ENCODE results near the gene DUOXA2. TPM values are rescaled to one million over a fixed set of nuclear protein-coding genes. Genes with fewer than 3 reads are reported as not detected.

Gene DUOXA2
- polyA plus RNA-seq, 1 experiment: not detected

DNA sequence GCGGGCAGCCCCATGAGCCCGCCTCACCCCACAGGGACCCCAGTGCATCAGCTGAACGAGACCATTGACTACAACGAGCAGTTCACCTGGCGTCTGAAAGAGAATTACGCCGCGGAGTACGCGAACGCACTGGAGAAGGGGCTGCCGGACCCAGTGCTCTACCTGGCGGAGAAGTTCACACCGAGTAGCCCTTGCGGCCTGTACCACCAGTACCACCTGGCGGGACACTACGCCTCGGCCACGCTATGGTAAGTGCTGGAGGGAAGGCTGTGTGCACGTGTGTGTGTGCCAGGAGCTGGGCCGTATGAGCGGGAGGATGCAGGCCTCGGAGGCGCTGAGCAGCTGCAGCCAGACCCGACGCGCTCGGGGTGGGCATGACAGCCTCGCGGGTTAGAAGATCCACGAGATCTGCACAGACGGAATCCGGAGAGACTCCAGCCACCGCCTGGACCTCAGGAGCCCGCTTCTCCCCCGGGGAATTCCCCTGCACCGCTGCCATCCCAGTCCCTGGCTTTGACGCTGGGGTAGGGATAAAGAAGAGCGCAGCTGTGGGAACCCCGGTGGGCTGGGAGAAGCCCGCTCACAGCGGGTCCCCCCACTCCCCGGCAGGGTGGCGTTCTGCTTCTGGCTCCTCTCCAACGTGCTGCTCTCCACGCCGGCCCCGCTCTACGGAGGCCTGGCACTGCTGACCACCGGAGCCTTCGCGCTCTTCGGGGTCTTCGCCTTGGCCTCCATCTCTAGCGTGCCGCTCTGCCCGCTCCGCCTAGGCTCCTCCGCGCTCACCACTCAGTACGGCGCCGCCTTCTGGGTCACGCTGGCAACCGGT is 2.6 kb downstream of the DUOXA2 start:
- TF ChIP-seq, protein P1, sequence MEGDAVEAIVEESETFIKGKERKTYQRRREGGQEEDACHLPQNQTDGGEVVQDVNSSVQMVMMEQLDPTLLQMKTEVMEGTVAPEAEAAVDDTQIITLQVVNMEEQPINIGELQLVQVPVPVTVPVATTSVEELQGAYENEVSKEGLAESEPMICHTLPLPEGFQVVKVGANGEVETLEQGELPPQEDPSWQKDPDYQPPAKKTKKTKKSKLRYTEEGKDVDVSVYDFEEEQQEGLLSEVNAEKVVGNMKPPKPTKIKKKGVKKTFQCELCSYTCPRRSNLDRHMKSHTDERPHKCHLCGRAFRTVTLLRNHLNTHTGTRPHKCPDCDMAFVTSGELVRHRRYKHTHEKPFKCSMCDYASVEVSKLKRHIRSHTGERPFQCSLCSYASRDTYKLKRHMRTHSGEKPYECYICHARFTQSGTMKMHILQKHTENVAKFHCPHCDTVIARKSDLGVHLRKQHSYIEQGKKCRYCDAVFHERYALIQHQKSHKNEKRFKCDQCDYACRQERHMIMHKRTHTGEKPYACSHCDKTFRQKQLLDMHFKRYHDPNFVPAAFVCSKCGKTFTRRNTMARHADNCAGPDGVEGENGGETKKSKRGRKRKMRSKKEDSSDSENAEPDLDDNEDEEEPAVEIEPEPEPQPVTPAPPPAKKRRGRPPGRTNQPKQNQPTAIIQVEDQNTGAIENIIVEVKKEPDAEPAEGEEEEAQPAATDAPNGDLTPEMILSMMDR (IDR thresholded peaks at IDR 0.05; ENCODE audit: insufficient read depth, low read depth, low read length): no peak
- DNase-seq (ENCODE audit: low read depth): no peak
- CTCF ChIA-PET: interaction anchor here (2.6 to 3.4 kb wide), 2 partner anchors 10 to 21 kb away, joined by 29 to 33 read pairs; no protein-coding TSS in a partner anchor
- POLR2A ChIA-PET: no interaction called here
- Histone ChIP-seq H3K4me3 (ENCODE audit: low read depth, low read length) (no peak overlapping the region), H3K36me3 (ENCODE audit: control insufficient read depth, insufficient read depth, low read length) (no peaks in the 10 kb centered on the region), H3K27me3 (ENCODE audit: control insufficient read depth, insufficient read depth, low read length) (peaks cover 52% of the 10 kb centered on the region)

GRCh38 chr15:45117308-45118130 is 3.4 kb downstream of the DUOXA2 start:
- ChIA-PET POLR2A (interaction anchor here (0.6 kb wide), 1 partner anchor 389 kb away, joined by 4 read pairs; no protein-coding TSS in a partner anchor), CTCF (interaction anchor here (0.6 to 3.4 kb wide), 36 partner anchors 8 to 265 kb away, joined by 3 to 33 read pairs (median 5); partner anchors contain the start of genes DUOX1 and DUOXA1)
- no peak for DNase-seq (ENCODE audit: low read depth)
- Histone ChIP-seq H3K36me3 (ENCODE audit: control insufficient read depth, insufficient read depth, low read length) (no peaks in the 10 kb centered on the region), H3K4me3 (ENCODE audit: low read depth, low read length) (no peak overlapping the region), H3K27me3 (ENCODE audit: control insufficient read depth, insufficient read depth, low read length) (peaks cover 44% of the 10 kb centered on the region)
- TF ChIP-seq, protein P1 (IDR thresholded peaks at IDR 0.05; ENCODE audit: insufficient read depth, low read depth, low read length): no peak

GRCh38 chr15:45118131-45118588 is 4.0 kb downstream of the DUOXA2 start:
- peak; percentile 26 for DNase-seq (ENCODE audit: low read depth)
- Histone ChIP-seq H3K4me3 (ENCODE audit: low read depth, low read length) (no peak overlapping the region), H3K36me3 (ENCODE audit: control insufficient read depth, insufficient read depth, low read length) (no peaks in the 10 kb centered on the region), H3K27me3 (ENCODE audit: control insufficient read depth, insufficient read depth, low read length) (peaks cover 38% of the 10 kb centered on the region)
- ChIA-PET CTCF (interaction anchor here (0.6 to 3.4 kb wide), 38 partner anchors 8 to 265 kb away, joined by 3 to 33 read pairs (median 4); partner anchors contain the start of genes DUOX1, DUOXA1 and SORD), POLR2A (interaction anchor here (0.6 kb wide), 1 partner anchor 389 kb away, joined by 4 read pairs; no protein-coding TSS in a partner anchor)
- TF ChIP-seq, protein P1 (IDR thresholded peaks at IDR 0.05; ENCODE audit: insufficient read depth, low read depth, low read length): peak; percentile 100

GRCh38 chr15:45118996-45119395 is 4.9 kb downstream of the DUOXA2 start:
- Histone ChIP-seq H3K27me3 (ENCODE audit: control insufficient read depth, insufficient read depth, low read length) (peaks cover 31% of the 10 kb centered on the region), H3K36me3 (ENCODE audit: control insufficient read depth, insufficient read depth, low read length) (no peaks in the 10 kb centered on the region), H3K4me3 (ENCODE audit: low read depth, low read length) (no peak overlapping the region)
- POLR2A ChIA-PET: no interaction called here
- TF ChIP-seq, protein P1 (IDR thresholded peaks at IDR 0.05; ENCODE audit: insufficient read depth, low read depth, low read length): no peak
- DNase-seq (ENCODE audit: low read depth): no peak
- CTCF ChIA-PET: interaction anchor here (0.8 to 3.4 kb wide), 24 partner anchors 8 to 265 kb away, joined by 3 to 33 read pairs (median 6); partner anchors contain the start of genes DUOX1, DUOXA1 and SORD
